Chondrocyte (in vitro differentiated cells): ENCODE measurements around the gene ARHGAP26. TPM values are rescaled to one million over a fixed set of nuclear protein-coding genes. Genes with fewer than 3 reads are reported as not detected.

Experiments
- DNase-seq: peaks from one replicate; pipeline ENCODE4 v3.0.0; 2021; ENCODE audit warnings: mixed read lengths, low spot score
- H3K27ac Mint-ChIP-seq: one replicate; pipeline ENCODE4 v1.8.0; 2021; ENCODE audit warnings: mild to moderate bottlenecking, moderate library complexity, mixed read lengths; ENCODE audit not compliant: unreplicated experiment
- H3K27me3 Mint-ChIP-seq: 2 replicates; pipeline ENCODE4 v1.8.0; 2021; ENCODE audit warnings: low read depth, mixed read lengths
- H3K36me3 Mint-ChIP-seq: 2 replicates; pipeline ENCODE4 v1.8.0; 2021; ENCODE audit warnings: low read depth, mixed read lengths
- H3K4me1 Mint-ChIP-seq: 2 replicates; pipeline ENCODE4 v1.8.0; 2021; ENCODE audit warnings: low read depth, mild to moderate bottlenecking, mixed read lengths
- H3K4me3 Mint-ChIP-seq: one replicate; pipeline ENCODE4 v1.8.0; 2021; ENCODE audit warnings: mild to moderate bottlenecking, moderate library complexity, mixed read lengths; ENCODE audit not compliant: unreplicated experiment
- H3K9me3 Mint-ChIP-seq: 2 replicates; pipeline ENCODE4 v1.8.0; 2021; ENCODE audit warnings: low read depth, mixed read lengths
- total RNA-seq: library from RNA; stranded (reverse); gene quantifications from 3 replicates; pipeline ENCODE4 v1.2.1, GENCODE V29; 2021
- TF ChIP-seq, protein P1 (sequence below): fragments of 200-600 bp; sonication (generic); IDR thresholded peaks from 2 replicates; pipeline ENCODE4 v1.5.0; 2021; ENCODE audit warnings: antibody characterized with exemption, mild to moderate bottlenecking, moderate library complexity

ARHGAP26 gene
- total RNA-seq, 1 donor from 2014 or later = 16.4 TPM

DNA sequence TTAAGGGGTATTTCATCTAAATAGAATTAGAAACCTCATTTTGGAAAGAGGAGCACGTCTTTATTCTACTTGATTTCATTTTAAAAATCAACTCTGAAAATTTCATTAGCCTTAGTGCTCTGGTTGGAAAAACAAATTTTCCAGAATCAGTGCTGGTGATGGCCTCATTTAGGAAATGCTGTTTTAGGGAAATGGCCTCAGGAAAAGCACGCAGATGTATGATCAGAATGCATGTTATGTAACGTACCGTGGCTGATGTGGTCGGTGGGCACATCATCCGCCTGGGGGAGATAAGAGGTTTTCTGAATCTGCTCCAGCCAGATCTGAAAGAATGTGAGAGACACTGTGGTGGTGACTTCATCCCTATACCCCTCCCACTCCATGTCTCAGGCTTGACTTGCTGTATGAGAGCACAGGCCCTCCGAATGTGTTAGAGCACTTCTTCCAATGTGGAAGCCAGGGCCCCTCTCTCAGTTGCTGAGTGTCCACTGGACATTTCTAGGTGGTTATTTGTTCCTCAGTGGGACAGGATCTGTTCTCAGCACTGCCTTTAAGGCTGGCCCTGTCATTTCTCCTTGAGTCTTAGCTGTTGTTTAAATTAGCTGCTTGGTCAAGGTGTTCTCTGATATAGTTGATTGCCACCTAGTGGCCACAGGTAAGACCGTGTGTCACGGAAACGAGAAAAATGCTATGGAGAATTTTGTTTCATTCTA lies 96.5 kb downstream of the ARHGAP26 start:
- DNase-seq = no peak

DNA sequence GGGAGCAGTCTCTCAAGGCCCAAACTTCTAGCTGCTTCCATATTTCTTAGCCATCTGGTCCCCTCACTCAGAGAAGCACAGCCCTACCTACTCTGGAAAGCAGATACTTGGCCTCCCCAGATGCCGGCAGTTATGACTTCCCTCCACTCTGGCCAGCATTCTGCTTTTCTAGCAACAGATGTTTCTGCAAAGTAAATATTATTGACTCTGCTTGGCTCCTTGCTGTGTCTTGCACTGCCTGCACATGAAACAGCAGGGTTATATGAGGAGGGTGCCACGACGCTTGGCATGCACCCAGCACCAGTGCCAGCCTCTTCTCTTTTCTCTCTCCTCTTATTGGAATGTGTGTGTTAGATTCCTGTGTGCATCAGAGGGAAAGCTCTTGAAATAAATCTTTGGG lies 99.7 kb downstream of the ARHGAP26 start:
- no peaks in the 10 kb centered on the region for H3K36me3 Mint-ChIP-seq
- no peaks in the 10 kb centered on the region for H3K27me3 Mint-ChIP-seq
- no peak overlapping the region for H3K4me3 Mint-ChIP-seq
- peaks cover 70% of the 10 kb centered on the region for H3K4me1 Mint-ChIP-seq
- peak overlapping the region; percentile 76 for H3K27ac Mint-ChIP-seq
- TF ChIP-seq, protein P1, sequence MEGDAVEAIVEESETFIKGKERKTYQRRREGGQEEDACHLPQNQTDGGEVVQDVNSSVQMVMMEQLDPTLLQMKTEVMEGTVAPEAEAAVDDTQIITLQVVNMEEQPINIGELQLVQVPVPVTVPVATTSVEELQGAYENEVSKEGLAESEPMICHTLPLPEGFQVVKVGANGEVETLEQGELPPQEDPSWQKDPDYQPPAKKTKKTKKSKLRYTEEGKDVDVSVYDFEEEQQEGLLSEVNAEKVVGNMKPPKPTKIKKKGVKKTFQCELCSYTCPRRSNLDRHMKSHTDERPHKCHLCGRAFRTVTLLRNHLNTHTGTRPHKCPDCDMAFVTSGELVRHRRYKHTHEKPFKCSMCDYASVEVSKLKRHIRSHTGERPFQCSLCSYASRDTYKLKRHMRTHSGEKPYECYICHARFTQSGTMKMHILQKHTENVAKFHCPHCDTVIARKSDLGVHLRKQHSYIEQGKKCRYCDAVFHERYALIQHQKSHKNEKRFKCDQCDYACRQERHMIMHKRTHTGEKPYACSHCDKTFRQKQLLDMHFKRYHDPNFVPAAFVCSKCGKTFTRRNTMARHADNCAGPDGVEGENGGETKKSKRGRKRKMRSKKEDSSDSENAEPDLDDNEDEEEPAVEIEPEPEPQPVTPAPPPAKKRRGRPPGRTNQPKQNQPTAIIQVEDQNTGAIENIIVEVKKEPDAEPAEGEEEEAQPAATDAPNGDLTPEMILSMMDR = peak; percentile 6
- DNase-seq = no peak
- H3K9me3 Mint-ChIP-seq = no peaks in the 10 kb centered on the region

More for the DNA sequence above, 96.5 kb downstream of the ARHGAP26 start:
- Mint-ChIP-seq H3K36me3 (no peaks in the 10 kb centered on the region), H3K9me3 (no peaks in the 10 kb centered on the region), H3K4me3 (no peak overlapping the region), H3K27ac (no peak overlapping the region), H3K27me3 (no peaks in the 10 kb centered on the region), H3K4me1 (peaks cover 45% of the 10 kb centered on the region)
- TF ChIP-seq, protein P1 = peak; percentile 84

DNA sequence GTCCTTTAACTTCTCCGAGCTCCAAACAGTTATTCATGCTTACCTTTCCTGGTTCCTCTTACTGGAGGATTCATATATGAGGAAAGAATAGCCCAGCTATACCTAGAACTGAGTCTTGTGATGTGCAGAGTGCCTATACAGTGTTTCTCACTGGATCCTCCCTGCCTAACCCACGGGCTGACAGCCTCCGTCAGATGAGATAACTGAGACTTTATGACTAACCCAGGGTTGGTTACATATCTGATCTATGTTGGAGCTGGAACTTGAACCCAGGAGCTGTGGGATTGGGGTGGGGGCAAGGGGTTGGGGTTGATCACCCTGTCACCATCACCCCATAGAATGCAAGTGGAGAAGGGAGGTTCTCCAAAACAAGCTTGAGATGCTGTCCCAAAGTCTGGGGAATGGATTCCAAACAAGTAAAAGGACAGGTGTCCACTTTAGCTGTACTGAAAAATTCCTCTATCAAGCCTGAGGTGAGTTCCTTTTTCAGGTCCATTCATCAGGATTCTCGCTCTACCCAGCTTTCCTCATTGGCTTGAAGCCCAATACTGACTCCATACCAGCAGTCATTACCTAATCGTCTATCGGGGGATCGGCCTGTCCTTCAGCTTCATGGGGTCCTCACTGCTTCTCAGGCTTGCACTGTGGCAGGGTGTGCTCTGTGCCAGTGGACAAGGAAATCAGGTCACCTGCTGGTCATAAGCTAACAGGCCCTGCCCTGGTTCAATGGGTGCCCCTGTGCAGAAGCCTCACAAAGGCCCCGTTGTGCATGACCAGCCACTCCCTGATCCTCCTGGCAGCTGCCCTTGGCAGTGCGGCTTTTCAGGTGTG lies 100.6 kb downstream of the ARHGAP26 start:
- H3K27ac Mint-ChIP-seq = peak overlapping the region; percentile 76
- H3K9me3 Mint-ChIP-seq = no peaks in the 10 kb centered on the region
- H3K27me3 Mint-ChIP-seq = no peaks in the 10 kb centered on the region
- TF ChIP-seq, protein P1 = no peak
- no peak overlapping the region for H3K4me3 Mint-ChIP-seq
- peaks cover 77% of the 10 kb centered on the region for H3K4me1 Mint-ChIP-seq
- H3K36me3 Mint-ChIP-seq = no peaks in the 10 kb centered on the region
- no peak for DNase-seq

DNA sequence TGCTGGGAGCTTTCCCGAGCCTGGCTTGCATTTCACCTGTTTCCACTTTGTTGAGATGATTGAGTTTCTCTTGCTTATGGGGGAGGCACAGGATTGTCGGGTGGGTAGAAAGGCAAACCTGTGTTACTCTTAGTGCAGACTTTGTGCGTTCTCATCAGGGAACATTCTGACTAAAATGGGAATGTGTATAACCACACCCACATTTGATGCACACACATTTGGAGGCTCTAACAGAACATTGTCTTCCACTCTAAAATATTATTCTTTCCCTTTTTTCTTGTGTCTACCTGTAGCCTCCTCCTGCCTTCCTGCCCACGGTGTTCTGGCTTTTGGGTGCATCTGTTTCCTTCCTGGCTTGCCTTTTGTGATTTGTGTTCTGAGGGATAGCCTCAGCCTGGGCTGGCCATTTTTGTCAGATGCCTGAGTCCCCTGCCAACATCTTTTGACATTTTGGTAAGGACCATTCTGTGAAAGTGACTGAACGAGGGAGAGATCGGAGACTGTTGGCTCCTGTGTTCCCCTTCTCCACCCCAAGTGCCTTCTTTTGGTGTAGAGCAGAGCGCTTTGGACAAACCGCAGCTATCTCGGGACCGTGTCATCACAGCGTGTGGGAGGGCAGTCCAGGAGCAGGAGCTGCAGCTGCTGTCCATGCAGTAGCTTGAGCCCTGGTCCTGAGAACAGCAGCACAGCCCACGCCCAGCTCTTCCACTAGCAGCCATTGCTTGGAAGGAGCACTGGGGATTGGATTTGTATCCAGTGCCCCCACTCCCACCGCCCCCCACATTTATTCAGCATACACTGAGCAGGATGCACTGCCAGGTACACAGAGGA lies 101.4 kb downstream of the ARHGAP26 start:
- Mint-ChIP-seq H3K36me3 (no peaks in the 10 kb centered on the region), H3K27ac (no peak overlapping the region), H3K4me3 (no peak overlapping the region), H3K27me3 (no peaks in the 10 kb centered on the region), H3K9me3 (no peaks in the 10 kb centered on the region), H3K4me1 (peaks cover 82% of the 10 kb centered on the region)
- TF ChIP-seq, protein P1 = no peak
- no peak for DNase-seq

DNA sequence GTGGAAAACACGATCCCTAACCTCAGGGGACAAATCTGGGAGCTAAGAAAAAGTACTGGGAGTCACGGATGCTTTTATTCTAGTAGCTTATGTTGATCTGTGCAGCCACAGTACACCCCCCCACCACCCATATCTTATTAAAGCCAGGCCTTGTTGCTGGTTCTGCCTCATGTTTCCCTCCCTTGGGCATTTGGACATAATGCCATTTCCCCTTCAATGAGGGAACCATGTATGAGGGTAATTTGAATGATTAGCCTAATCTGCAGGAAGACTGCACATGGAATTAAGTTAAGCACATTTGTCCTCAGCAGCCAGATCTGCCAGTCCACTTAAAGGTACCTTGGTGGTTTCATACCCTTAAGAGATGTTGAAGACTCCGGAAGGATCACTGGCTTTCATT lies 102.0 kb downstream of the ARHGAP26 start:
- Mint-ChIP-seq H3K27ac (no peak overlapping the region), H3K27me3 (no peaks in the 10 kb centered on the region)

More for the DNA sequence above, 102.0 kb downstream of the ARHGAP26 start:
- no peaks in the 10 kb centered on the region for H3K9me3 Mint-ChIP-seq
- no peaks in the 10 kb centered on the region for H3K36me3 Mint-ChIP-seq
- no peak overlapping the region for H3K4me3 Mint-ChIP-seq
- TF ChIP-seq, protein P1 = no peak
- H3K4me1 Mint-ChIP-seq = peaks cover 82% of the 10 kb centered on the region
- no peak for DNase-seq
